Cardiac fibroblast (primary cell): ENCODE results near the gene SLC66A2.

Experiments used
- DNase-seq, 2 donors: peaks; one replicate each; pipeline versions ENCODE4 v3.0.0 to v3.0.0-alpha.2; 2010; ENCODE audit warnings: low read depth in 2 of 2
- H3K4me3 ChIP-seq, 2 donors: replicated peaks in 1 of 2; 1 replicate in 1 of 2; 2 replicates in 1 of 2; pipeline ENCODE4 v1.5.1; 2011; ENCODE audit warnings: low read depth in 2 of 2, low read length in 2 of 2, mild to moderate bottlenecking in 2 of 2, moderate library complexity in 1 of 2
- TF ChIP-seq, protein P1 (sequence below): IDR thresholded peaks from one replicate; pipeline ENCODE4 v1.5.1; 2011; ENCODE audit warnings: low read depth, mild to moderate bottlenecking, low read length, inconsistent platforms

SLC66A2 gene

DNA sequence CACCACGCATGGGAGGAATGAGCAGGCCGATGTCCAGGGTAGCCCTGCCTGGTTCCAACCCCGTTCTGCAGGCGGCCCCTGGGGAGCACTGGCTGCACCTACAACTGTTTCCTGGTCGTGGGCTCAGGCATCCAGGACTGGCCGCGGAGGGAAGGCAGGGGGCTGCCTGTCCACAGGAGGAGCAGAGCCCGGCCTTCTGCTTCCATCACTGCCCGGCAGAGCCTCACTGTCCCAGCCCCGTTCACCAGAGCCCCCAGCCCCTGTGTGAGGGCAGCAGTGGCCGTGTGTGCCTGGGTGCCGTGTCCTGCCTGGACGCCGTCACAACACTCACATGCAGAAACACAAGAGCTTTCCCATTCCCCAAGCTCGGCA lies 97.5 kb downstream of the SLC66A2 start:
- DNase-seq = no peak
- H3K4me3 ChIP-seq = no peak overlapping the region
- TF ChIP-seq, protein P1, sequence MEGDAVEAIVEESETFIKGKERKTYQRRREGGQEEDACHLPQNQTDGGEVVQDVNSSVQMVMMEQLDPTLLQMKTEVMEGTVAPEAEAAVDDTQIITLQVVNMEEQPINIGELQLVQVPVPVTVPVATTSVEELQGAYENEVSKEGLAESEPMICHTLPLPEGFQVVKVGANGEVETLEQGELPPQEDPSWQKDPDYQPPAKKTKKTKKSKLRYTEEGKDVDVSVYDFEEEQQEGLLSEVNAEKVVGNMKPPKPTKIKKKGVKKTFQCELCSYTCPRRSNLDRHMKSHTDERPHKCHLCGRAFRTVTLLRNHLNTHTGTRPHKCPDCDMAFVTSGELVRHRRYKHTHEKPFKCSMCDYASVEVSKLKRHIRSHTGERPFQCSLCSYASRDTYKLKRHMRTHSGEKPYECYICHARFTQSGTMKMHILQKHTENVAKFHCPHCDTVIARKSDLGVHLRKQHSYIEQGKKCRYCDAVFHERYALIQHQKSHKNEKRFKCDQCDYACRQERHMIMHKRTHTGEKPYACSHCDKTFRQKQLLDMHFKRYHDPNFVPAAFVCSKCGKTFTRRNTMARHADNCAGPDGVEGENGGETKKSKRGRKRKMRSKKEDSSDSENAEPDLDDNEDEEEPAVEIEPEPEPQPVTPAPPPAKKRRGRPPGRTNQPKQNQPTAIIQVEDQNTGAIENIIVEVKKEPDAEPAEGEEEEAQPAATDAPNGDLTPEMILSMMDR = no peak

DNA sequence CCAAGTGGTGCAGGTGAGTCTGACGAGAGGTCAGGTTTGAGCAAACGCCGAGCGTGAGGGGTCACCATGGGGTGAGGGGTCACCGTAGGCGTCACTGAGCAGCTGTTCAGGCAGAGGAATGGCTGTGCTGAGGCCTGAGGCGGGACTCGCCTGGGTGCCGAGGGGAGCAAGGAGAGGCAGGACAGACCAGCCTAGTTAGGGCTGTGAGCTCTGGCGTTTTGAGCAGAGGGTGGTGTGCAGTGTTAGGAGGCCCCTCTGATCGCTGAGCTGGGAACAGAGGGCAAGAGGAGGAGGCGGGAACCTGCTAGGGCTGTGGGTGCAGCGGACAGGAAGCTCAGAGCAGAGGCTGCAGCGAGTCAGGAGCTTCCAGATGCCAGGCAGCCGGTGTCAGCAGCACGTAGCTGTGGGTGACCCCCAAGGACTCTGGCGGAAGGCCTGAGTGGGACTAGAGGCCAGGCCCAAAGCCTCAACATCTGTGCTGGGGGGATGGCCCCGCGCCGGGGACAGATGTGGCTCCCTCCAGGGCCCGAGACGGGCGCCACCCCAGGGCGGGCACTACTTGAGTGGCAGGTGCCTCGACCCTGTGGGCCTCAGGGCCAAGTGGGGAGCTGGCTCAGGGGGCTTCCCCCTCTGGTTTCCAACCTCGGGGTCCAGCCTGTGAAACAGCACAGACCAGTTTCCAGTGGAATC lies 98.0 kb downstream of the SLC66A2 start:
- TF ChIP-seq, protein P1 = no peak
- no peak for DNase-seq
- H3K4me3 ChIP-seq = no peak overlapping the region

DNA sequence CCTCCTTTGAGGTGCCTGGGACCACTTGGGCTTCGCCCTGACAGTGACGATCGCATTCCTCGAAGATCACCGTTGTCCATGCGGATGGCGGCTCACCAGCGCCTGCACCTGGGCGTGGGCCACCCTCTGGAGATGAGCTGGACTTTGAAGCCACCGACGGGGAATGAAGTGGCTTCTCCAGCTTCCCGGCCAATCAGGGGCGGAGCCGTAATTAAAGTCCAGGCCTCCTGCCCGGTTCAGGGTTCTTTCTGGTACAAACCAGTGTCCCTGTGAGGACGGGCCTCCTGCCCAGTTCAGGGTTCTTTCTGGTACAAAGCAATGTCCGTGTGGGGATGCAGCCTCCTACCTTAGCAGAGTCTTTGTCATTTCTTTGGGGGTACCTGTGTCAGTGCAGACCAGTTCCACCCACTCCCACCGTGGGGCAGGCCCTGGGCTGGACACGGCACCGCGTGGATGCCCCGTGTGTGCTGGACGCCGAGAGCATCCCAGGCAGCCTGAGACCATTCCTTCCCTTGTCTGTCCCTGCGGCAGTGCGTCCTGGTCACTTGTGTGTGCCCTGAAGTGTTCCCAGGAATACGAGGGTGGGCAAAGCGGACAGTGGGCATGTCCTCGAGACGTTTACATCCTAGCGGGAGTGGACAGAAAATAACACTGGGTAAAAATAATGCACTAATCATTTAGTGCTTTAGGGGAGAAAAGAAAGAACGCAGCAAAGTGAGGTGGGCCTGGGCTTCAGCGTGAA lies 98.7 kb downstream of the SLC66A2 start:
- no peak overlapping the region for H3K4me3 ChIP-seq
- no peak for DNase-seq
- TF ChIP-seq, protein P1 = no peak
